Lower leg skin (tissue), 3 donors: ENCODE measurements around the gene SPRR2G.
"Not testable (repeated sequence)": the region's sequence is repeated elsewhere in the genome, so short reads cannot be mapped to it uniquely, and the experiment has no call there.

ENCODE experiments used
- CTCF ChIP-seq, 3 donors: fragments of 450-650 bp; IDR thresholded peaks; one replicate each; pipeline ENCODE4 v1.5.1; 2016; ENCODE audit warnings: antibody characterized with exemption in 3 of 3, mild to moderate bottlenecking in 3 of 3, moderate library complexity in 2 of 3
- POLR2A ChIP-seq, 2 donors: fragments of 450-650 bp; IDR thresholded peaks; one replicate each; pipeline ENCODE4 v1.6.1; 2016 to 2017; ENCODE audit warnings: antibody characterized with exemption in 2 of 2, mild to moderate bottlenecking in 1 of 2, moderate library complexity in 1 of 2

DNA sequence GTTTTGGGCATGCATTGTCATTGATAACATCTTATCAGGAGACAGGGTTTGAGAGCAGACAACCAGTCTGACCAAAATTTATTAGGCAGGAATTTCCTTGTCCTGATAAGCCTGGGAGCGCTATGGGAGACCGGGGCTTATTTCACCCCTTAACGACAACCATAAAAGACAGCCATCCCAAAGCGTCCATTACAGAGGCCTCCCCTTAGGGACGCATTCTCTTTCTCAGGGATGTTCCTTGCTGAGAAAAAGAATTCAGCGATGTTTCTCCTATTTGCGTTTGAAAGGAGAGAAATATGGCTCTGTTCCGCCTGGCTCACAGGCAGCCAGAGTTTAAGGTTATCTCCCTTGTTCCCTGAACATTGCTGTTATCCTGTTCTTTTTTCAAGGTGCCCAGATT is 26.9 kb downstream of the SPRR2G start:
- TF ChIP-seq CTCF, POLR2A (IDR thresholded peaks at IDR 0.05): not testable (repeated sequence)
